WTC11 (cell line): ENCODE measurements around the gene SUN2. TPM values are rescaled to one million over a fixed set of nuclear protein-coding genes. Genes with fewer than 3 reads are reported as not detected.

Experiments
- ATAC-seq: fragments of 200-7000 bp; cut with Tn5 transposase; 2 replicates; pipeline ENCODE4 v1.10.0; 2021; ENCODE audit warnings: mild to moderate bottlenecking, moderate library complexity
- CTCF ChIA-PET: fragments of 300-600 bp; sonication (Branson Sonifier 250); formaldehyde crosslinking; loops from one replicate; lab custom pipeline; 2021; ENCODE audit warnings: antibody characterized with exemption; lab: Charles Lee
- POLR2A ChIA-PET: fragments of 350-600 bp; sonication (Branson Sonifier 250); formaldehyde crosslinking; loops from one replicate; lab custom pipeline; 2021; ENCODE audit warnings: antibody characterized with exemption; lab: Charles Lee
- DNase-seq: peaks from one replicate; pipeline ENCODE4 v3.0.0; 2021; ENCODE audit warnings: low spot score
- H3K27ac Mint-ChIP-seq: 2 replicates; pipeline ENCODE4 v1.8.0; 2021; ENCODE audit warnings: mixed read lengths
- H3K27me3 Mint-ChIP-seq: 2 replicates; pipeline ENCODE4 v1.8.0; 2021; ENCODE audit warnings: low read depth, mild to moderate bottlenecking, moderate library complexity, mixed read lengths
- H3K36me3 Mint-ChIP-seq: 2 replicates; pipeline ENCODE4 v1.8.0; 2021; ENCODE audit warnings: mixed read lengths
- H3K4me1 Mint-ChIP-seq: 2 replicates; pipeline ENCODE4 v1.8.0; 2022; ENCODE audit warnings: mixed read lengths
- H3K4me3 Mint-ChIP-seq: 2 replicates; pipeline ENCODE4 v1.8.0; 2021; ENCODE audit warnings: mild to moderate bottlenecking, moderate library complexity, mixed read lengths
- H3K9me3 Mint-ChIP-seq: 2 replicates; pipeline ENCODE4 v1.8.0; 2021; ENCODE audit warnings: mixed read lengths
- ESRRA ChIP-seq: sonication (generic); formaldehyde crosslinking; IDR thresholded peaks from 2 replicates; pipeline ENCODE4 v1.8.1; 2022; ENCODE audit warnings: mild to moderate bottlenecking, missing genetic modification reagents, borderline replicate concordance
- FOXK1 ChIP-seq: sonication (generic); formaldehyde crosslinking; IDR thresholded peaks from 2 replicates; pipeline ENCODE4 v1.8.0; 2022; ENCODE audit warnings: mild to moderate bottlenecking, moderate library complexity, missing genetic modification reagents
- GRHL2 ChIP-seq: fragments of 250-450 bp; sonication (Bioruptor Pico); IDR thresholded peaks from 2 replicates; pipeline ENCODE4 v1.8.0; 2022; ENCODE audit warnings: mild to moderate bottlenecking, moderate library complexity; ENCODE audit not compliant: insufficient replicate concordance, severe bottlenecking
- GTF2I ChIP-seq: fragments of 250-450 bp; sonication (Bioruptor Pico); conservative IDR thresholded peaks from 2 replicates; pipeline ENCODE4 v1.4.0; 2021; ENCODE audit warnings: mild to moderate bottlenecking
- JAZF1 ChIP-seq: fragments of 250-450 bp; sonication (Bioruptor Pico); IDR thresholded peaks from 2 replicates; pipeline ENCODE4 v1.9.0; 2021; ENCODE audit warnings: moderate library complexity, mild to moderate bottlenecking, inconsistent platforms
- KAT7 ChIP-seq: sonication (generic); formaldehyde crosslinking; IDR thresholded peaks from 2 replicates; pipeline ENCODE4 v1.8.1; 2023; ENCODE audit warnings: missing genetic modification reagents, mild to moderate bottlenecking, borderline replicate concordance
- RORB ChIP-seq: fragments of 250-450 bp; sonication (Bioruptor Pico); IDR thresholded peaks from 2 replicates; pipeline ENCODE4 v1.9.0; 2021; ENCODE audit warnings: mild to moderate bottlenecking
- SMAD3 ChIP-seq: sonication (generic); formaldehyde crosslinking; IDR thresholded peaks from 2 replicates; pipeline ENCODE4 v1.8.0; 2022; ENCODE audit warnings: missing genetic modification reagents, mild to moderate bottlenecking, borderline replicate concordance
- SOX15 ChIP-seq: fragments of 250-450 bp; sonication (Bioruptor Pico); IDR thresholded peaks from 2 replicates; pipeline ENCODE4 v1.9.0; 2021; ENCODE audit warnings: mild to moderate bottlenecking
- SP1 ChIP-seq: sonication (generic); formaldehyde crosslinking; conservative IDR thresholded peaks from 2 replicates; pipeline ENCODE4 v1.8.1; 2022; ENCODE audit warnings: missing genetic modification reagents
- TCF7 ChIP-seq: sonication (generic); formaldehyde crosslinking; IDR thresholded peaks from 2 replicates; pipeline ENCODE4 v1.8.0; 2022; ENCODE audit warnings: mild to moderate bottlenecking, low read depth, missing genetic modification reagents, moderate library complexity
- ZNF138 ChIP-seq: sonication (generic); formaldehyde crosslinking; conservative IDR thresholded peaks from 2 replicates; pipeline ENCODE4 v1.8.1; 2022; ENCODE audit warnings: mild to moderate bottlenecking, moderate library complexity, missing genetic modification reagents
- total RNA-seq: library from RNA; stranded (reverse); gene quantifications from 3 replicates; pipeline ENCODE4 v1.2.3, GENCODE V29; 2021
- TF ChIP-seq, protein P1 (sequence below): sonication (generic); formaldehyde crosslinking; IDR thresholded peaks from 2 replicates; pipeline ENCODE4 v1.8.0; 2023; ENCODE audit warnings: missing genetic modification reagents, mild to moderate bottlenecking, borderline replicate concordance
- TF ChIP-seq, protein P2 (sequence below): fragments of 250-450 bp; sonication (Bioruptor Pico); IDR thresholded peaks from 2 replicates; pipeline ENCODE4 v1.9.0; 2021; ENCODE audit warnings: mild to moderate bottlenecking
- TF ChIP-seq, protein P3 (sequence below): sonication (generic); formaldehyde crosslinking; IDR thresholded peaks from 2 replicates; pipeline ENCODE4 v1.8.0; 2023; ENCODE audit warnings: missing genetic modification reagents
- TF ChIP-seq, protein P4 (sequence below): sonication (generic); formaldehyde crosslinking; IDR thresholded peaks from 2 replicates; pipeline ENCODE4 v1.8.1; 2023; ENCODE audit warnings: mild to moderate bottlenecking, missing genetic modification reagents
- TF ChIP-seq, protein P5 (sequence below): sonication (generic); formaldehyde crosslinking; IDR thresholded peaks from 2 replicates; pipeline ENCODE4 v1.8.0; 2022; ENCODE audit warnings: mild to moderate bottlenecking, missing genetic modification reagents
- TF ChIP-seq, protein P6 (sequence below): sonication (generic); formaldehyde crosslinking; IDR thresholded peaks from 2 replicates; pipeline ENCODE4 v1.8.1; 2023; ENCODE audit warnings: mild to moderate bottlenecking, missing genetic modification reagents, borderline replicate concordance

Gene SUN2
- total RNA-seq, 1 experiment from 2014 or later, result 30.1 TPM

DNA sequence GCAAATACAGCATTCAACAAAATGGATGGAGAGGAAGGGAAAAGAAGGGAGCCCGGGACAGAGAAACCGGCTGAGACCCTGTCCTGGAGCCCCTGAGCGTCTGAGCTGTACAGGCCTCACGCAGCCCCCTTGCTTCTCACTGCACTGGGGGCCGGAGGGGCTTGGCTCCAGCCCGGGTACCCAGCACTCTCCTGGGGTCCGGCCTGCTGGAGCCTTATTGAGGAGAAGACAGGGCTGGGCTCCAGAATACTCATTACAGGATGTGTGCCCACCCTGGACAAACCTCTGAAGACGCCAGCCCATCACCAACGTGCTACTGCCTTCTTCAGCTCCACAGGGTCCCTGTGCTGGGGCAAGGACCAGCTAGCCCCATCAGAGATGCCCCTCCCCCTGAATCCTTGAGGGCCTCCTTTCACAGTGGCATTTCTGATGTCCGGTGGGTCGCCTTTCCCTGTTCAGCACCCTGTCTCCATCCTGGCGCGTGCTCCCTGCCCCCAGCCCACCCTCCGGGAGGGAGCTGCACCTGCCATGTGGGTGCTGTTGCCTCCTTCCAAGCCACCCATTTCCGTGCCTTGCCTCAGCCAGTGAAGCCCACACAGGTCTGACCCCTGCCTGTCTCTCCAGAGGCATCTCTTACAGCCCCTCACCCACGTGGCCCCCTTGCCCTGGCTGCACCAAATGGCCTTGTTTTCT lies 14.6 kb upstream of the SUN2 start (continued):
- TF ChIP-seq RORB, result no peak
- TF ChIP-seq, protein P1, sequence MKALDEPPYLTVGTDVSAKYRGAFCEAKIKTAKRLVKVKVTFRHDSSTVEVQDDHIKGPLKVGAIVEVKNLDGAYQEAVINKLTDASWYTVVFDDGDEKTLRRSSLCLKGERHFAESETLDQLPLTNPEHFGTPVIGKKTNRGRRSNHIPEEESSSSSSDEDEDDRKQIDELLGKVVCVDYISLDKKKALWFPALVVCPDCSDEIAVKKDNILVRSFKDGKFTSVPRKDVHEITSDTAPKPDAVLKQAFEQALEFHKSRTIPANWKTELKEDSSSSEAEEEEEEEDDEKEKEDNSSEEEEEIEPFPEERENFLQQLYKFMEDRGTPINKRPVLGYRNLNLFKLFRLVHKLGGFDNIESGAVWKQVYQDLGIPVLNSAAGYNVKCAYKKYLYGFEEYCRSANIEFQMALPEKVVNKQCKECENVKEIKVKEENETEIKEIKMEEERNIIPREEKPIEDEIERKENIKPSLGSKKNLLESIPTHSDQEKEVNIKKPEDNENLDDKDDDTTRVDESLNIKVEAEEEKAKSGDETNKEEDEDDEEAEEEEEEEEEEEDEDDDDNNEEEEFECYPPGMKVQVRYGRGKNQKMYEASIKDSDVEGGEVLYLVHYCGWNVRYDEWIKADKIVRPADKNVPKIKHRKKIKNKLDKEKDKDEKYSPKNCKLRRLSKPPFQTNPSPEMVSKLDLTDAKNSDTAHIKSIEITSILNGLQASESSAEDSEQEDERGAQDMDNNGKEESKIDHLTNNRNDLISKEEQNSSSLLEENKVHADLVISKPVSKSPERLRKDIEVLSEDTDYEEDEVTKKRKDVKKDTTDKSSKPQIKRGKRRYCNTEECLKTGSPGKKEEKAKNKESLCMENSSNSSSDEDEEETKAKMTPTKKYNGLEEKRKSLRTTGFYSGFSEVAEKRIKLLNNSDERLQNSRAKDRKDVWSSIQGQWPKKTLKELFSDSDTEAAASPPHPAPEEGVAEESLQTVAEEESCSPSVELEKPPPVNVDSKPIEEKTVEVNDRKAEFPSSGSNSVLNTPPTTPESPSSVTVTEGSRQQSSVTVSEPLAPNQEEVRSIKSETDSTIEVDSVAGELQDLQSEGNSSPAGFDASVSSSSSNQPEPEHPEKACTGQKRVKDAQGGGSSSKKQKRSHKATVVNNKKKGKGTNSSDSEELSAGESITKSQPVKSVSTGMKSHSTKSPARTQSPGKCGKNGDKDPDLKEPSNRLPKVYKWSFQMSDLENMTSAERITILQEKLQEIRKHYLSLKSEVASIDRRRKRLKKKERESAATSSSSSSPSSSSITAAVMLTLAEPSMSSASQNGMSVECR (CRISPR knock-in tag), result no peak
- TF ChIP-seq, protein P2, sequence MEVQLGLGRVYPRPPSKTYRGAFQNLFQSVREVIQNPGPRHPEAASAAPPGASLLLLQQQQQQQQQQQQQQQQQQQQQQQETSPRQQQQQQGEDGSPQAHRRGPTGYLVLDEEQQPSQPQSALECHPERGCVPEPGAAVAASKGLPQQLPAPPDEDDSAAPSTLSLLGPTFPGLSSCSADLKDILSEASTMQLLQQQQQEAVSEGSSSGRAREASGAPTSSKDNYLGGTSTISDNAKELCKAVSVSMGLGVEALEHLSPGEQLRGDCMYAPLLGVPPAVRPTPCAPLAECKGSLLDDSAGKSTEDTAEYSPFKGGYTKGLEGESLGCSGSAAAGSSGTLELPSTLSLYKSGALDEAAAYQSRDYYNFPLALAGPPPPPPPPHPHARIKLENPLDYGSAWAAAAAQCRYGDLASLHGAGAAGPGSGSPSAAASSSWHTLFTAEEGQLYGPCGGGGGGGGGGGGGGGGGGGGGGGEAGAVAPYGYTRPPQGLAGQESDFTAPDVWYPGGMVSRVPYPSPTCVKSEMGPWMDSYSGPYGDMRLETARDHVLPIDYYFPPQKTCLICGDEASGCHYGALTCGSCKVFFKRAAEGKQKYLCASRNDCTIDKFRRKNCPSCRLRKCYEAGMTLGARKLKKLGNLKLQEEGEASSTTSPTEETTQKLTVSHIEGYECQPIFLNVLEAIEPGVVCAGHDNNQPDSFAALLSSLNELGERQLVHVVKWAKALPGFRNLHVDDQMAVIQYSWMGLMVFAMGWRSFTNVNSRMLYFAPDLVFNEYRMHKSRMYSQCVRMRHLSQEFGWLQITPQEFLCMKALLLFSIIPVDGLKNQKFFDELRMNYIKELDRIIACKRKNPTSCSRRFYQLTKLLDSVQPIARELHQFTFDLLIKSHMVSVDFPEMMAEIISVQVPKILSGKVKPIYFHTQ, result no peak
- TF ChIP-seq, protein P3, sequence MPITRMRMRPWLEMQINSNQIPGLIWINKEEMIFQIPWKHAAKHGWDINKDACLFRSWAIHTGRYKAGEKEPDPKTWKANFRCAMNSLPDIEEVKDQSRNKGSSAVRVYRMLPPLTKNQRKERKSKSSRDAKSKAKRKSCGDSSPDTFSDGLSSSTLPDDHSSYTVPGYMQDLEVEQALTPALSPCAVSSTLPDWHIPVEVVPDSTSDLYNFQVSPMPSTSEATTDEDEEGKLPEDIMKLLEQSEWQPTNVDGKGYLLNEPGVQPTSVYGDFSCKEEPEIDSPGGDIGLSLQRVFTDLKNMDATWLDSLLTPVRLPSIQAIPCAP (CRISPR knock-in tag), result no peak
- no peak for TF ChIP-seq ESRRA (CRISPR knock-in tag)
- TF ChIP-seq, protein P4, sequence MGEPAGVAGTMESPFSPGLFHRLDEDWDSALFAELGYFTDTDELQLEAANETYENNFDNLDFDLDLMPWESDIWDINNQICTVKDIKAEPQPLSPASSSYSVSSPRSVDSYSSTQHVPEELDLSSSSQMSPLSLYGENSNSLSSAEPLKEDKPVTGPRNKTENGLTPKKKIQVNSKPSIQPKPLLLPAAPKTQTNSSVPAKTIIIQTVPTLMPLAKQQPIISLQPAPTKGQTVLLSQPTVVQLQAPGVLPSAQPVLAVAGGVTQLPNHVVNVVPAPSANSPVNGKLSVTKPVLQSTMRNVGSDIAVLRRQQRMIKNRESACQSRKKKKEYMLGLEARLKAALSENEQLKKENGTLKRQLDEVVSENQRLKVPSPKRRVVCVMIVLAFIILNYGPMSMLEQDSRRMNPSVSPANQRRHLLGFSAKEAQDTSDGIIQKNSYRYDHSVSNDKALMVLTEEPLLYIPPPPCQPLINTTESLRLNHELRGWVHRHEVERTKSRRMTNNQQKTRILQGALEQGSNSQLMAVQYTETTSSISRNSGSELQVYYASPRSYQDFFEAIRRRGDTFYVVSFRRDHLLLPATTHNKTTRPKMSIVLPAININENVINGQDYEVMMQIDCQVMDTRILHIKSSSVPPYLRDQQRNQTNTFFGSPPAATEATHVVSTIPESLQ (CRISPR knock-in tag), result no peak
- TF ChIP-seq, all 79 proteins: peak for 0

DNA sequence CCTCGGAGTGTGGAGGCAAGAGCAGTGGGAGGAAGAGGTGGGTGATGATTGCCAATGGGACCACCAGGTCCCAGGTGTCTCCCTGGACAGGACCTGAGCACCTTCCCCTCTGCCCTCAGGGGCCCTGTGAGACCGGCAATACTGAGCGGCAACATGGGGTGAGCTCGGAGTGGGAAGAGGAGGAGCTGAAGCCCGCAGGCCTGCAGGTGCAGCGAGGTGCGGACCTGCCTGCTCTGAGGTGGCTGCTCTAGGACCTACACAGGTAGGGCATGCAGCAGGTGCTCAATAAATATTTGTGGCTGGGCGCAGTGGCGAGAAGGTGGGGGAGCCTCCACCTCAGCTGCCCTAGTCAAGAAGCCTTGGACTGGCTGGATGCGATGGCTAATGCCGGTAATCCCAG lies 12.2 kb upstream of the SUN2 start:
- Mint-ChIP-seq H3K9me3 (no peaks in the 10 kb centered on the region), H3K4me1 (0 out of 2 replicates have a peak, but pooled peaks cover 3% of the 10 kb centered on the region), H3K36me3 (no peaks in the 10 kb centered on the region), H3K27me3 (no peaks in the 10 kb centered on the region), H3K4me3 (no peak overlapping the region), H3K27ac (no peak overlapping the region)
- DNase-seq, result no peak
- POLR2A ChIA-PET, result interaction anchor here (0.6 kb wide), 1 partner anchor 65 kb away, joined by 4 read pairs; no protein-coding TSS in a partner anchor
- no peak for ATAC-seq
- CTCF ChIA-PET, result interaction anchor here (0.5 to 5.3 kb wide), 25 partner anchors 10 to 716 kb away, joined by 3 to 83 read pairs (median 16); partner anchors contain the start of genes CBX6, DNAL4 and NPTXR
- TF ChIP-seq SMAD3 (CRISPR knock-in tag) (no peak), TCF7 (CRISPR knock-in tag) (no peak), GTF2I (CRISPR knock-in tag) (no peak), GRHL2 (no peak), KAT7 (CRISPR knock-in tag) (no peak), ZNF138 (CRISPR knock-in tag) (no peak), RORB (no peak), FOXK1 (CRISPR knock-in tag) (no peak), JAZF1 (no peak), SP1 (no peak), SOX15 (CRISPR knock-in tag) (no peak)
- TF ChIP-seq, protein P5, sequence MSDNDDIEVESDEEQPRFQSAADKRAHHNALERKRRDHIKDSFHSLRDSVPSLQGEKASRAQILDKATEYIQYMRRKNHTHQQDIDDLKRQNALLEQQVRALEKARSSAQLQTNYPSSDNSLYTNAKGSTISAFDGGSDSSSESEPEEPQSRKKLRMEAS (CRISPR knock-in tag), result no peak
- TF ChIP-seq, protein P6, sequence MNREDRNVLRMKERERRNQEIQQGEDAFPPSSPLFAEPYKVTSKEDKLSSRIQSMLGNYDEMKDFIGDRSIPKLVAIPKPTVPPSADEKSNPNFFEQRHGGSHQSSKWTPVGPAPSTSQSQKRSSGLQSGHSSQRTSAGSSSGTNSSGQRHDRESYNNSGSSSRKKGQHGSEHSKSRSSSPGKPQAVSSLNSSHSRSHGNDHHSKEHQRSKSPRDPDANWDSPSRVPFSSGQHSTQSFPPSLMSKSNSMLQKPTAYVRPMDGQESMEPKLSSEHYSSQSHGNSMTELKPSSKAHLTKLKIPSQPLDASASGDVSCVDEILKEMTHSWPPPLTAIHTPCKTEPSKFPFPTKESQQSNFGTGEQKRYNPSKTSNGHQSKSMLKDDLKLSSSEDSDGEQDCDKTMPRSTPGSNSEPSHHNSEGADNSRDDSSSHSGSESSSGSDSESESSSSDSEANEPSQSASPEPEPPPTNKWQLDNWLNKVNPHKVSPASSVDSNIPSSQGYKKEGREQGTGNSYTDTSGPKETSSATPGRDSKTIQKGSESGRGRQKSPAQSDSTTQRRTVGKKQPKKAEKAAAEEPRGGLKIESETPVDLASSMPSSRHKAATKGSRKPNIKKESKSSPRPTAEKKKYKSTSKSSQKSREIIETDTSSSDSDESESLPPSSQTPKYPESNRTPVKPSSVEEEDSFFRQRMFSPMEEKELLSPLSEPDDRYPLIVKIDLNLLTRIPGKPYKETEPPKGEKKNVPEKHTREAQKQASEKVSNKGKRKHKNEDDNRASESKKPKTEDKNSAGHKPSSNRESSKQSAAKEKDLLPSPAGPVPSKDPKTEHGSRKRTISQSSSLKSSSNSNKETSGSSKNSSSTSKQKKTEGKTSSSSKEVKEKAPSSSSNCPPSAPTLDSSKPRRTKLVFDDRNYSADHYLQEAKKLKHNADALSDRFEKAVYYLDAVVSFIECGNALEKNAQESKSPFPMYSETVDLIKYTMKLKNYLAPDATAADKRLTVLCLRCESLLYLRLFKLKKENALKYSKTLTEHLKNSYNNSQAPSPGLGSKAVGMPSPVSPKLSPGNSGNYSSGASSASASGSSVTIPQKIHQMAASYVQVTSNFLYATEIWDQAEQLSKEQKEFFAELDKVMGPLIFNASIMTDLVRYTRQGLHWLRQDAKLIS (CRISPR knock-in tag), result no peak
